ENCODE measurements around the gene PACRG.

Gene PACRG

GRCh38 chr6:163023700-163024099 is 295.9 kb downstream of the PACRG start:
- no peak for DNase-seq

- DNase-seq = no peak
These were observed 299.1 kb downstream of the PACRG start for GRCh38 chr6:163026893-163027292.

- DNase-seq = no peak
These were observed 303.2 kb downstream of the PACRG start for GRCh38 chr6:163030980-163031379.

DNA sequence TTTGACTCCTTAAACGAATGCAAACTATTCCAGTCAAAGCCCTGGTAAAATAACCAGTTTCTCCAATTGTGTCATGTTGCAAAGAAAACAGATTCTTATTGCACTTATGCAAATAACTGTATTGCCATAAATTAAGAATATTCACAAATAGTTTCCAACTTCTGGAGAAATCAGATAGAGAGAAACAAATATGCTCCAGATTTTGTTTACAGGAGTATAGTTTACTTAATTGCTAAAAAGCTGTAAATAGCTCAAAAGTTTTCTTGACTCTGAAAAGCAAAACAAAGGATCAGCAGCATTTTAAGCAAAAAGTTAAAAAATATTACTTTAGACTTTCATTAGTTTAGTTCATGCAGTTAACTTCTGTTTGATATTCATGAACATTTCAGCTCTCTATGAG is 304.2 kb downstream of the PACRG start:
- DNase-seq = no peak

DNA sequence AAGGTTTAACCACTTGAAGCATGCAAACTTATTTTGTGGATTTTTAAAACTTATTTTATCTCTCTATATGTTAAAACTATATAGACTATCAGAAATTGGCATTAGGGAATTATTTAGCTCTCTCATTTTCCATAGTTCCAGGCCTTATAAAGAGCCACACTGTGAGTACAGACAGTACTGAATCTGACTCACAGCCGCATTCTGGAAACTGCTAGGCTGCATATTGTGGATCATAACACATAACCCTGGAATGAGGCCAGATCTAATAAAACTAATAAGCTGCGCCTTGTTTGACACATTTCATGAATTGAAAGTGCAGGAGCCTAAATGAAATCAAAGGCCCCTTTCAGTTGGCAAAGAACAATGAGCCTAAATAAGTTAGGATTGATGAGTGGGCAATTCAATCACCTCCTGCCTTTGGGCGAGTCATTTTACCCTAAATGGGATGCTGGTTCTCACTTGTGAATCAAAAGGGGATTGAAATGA is 308.4 kb downstream of the PACRG start:
- DNase-seq = no peak

DNA sequence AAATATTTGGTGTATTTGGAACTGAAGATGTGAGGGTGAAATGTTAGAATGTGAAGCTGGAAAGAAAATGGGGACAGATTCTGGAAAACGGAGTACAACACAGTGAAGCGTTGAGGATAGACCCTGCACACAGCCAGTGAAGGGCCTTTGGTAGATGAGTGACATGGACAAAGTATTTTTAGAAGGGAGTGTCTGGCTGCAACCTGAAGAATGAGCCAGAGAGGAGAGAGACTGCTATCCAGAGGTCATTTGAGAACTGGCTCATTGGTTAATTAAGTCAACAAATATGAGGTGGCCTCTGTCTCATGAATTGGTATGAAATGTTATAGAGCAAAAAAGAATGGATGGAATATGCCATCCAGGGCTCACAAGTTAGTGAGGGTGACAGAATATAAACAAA is 310.5 kb downstream of the PACRG start:
- no peak for DNase-seq

DNA sequence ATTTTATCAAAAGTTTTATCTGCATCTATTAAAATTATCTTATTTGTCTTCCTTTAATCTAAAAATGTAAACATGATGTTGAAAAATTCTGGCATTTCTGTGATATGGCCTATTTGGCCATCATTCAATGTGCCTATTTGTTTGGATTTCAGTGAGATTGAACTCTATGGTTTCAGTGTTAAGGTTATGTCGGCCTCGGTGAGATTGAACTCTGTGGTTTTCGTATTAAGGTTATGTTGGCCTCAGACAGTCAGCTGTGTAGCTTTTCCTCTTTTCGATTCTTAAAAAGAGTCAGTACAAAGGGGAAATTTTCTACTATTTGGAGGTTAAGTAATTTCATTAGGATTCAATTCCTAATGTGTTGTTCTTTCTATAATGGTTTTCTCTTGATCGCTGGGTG is 320.6 kb downstream of the PACRG start:
- no peak for DNase-seq

GRCh38 chr6:163053667-163054344 is 326.0 kb downstream of the PACRG start:
- no peak for DNase-seq

GRCh38 chr6:163054641-163055040 is 326.9 kb downstream of the PACRG start:
- DNase-seq = no peak

DNA sequence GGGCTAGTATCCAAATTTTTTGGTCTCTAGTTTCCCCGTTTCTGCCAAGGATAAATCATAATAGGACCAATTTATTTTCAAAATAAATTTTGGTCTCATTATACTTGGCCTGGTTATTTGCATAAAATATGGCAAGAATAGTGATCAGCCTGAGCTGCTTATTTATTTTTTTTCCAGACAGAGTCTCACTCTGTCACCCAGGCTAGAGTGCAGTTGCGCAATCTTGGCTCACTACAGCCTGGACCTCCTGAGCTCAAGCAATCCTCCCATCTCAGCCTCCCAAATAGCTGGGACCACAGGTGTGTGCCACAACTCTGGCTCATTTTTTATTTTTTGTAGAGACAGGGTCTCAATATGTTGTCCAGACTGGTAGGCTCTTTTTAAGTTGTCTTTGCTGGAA is 329.5 kb downstream of the PACRG start:
- DNase-seq = no peak

DNA sequence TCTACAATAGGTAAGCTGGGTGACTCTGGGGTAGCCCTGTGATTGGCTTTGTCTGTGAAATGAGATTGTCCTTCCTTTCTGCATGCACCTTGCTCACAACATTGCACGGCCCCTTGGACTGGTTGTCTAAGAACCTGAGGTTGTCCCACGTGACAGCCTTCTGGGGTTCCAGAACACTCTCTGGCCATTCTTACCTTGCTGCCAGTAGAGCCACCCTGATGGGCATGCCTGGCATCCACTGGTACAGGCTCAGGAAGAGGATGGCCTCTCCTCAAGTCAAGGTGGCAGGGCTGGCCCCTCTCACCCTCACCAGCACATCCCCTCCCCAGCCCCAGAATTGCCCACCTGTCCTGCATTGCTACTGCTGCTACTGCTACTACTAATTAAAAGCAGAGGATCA is 335.0 kb downstream of the PACRG start:
- no peak for DNase-seq

- no peak for DNase-seq
These were observed 335.8 kb downstream of the PACRG start for GRCh38 chr6:163063561-163063960.

DNA sequence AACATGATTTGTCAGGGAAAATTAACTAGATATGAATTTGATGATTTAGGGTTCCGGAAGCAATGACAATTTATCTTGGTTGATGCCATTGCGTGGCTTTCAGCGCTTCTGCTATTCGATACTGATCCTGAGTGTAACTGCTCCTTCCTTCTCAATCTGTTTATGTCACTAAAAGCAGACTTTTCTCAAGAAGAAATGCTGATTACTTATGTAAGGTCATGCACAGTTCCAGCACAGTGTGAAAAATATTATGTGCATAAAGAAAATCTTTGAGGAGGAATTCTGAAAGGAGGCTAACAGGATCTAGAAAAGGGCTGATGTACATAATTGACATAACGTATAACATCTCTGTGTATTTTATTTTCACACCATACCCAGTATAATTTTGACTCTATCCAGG is 336.6 kb downstream of the PACRG start:
- no peak for DNase-seq

DNA sequence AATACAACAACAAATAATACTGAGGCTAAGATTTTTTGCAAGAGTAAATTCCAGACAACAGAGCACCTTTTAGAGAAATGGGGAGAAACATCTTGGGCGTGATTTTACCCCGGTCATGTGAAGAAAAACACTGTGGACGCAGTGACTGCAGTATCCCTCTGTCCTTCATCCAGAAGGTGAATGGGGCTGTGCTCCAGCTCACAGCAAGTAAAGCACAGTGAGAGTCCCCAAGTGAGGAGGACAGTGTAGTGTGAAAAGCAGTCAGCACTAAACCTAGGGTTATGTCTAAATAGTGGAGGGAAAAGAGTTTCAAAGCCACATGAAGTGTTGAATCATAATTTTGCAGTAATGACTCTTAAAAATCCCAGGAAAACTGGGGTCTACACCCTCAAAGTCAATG is 338.4 kb downstream of the PACRG start:
- no peak for DNase-seq

DNA sequence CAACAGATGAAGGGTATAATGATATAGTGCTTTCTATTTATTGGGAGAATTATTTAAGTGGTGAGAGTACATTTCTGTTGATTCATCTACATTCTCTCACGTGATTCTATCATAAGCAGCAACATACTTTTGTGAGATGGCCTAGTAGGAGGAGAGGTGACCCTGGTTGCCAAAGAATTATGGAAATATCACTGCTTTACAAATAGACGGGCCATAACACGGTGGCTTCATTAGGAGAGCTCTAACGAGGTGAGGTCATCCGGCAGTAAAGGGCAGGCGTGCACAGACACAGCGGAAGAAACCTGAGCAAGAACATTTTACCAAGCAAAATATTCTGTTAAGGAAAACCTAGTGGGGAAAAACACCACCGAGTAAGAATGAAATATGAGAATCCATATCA is 349.4 kb downstream of the PACRG start:
- no peak for DNase-seq

- DNase-seq = no peak
These were observed 350.9 kb downstream of the PACRG start for GRCh38 chr6:163078712-163079111.

DNA sequence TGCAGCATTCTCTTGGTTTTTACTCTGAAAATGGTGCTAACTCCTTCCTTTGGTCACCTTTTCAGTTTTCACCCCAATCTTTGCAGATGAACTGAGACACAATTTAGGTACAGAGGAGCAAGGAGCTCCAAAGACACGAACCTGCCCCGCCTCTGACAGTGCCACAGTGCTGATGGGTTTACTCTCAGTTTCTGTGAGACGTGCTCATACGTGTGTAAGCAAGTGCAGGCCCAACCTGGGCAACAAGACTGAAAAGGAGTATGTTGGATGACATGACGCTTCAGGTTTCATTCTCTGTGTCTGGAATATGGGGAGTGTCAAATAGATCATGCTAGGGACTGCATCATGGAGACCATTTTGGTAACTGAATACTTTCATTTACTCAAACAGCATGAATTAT is 352.5 kb downstream of the PACRG start:
- DNase-seq = no peak

GRCh38 chr6:163083141-163083540 is 355.4 kb downstream of the PACRG start:
- DNase-seq = no peak

- DNase-seq = no peak
These were observed 357.7 kb downstream of the PACRG start for GRCh38 chr6:163085426-163085825.

DNA sequence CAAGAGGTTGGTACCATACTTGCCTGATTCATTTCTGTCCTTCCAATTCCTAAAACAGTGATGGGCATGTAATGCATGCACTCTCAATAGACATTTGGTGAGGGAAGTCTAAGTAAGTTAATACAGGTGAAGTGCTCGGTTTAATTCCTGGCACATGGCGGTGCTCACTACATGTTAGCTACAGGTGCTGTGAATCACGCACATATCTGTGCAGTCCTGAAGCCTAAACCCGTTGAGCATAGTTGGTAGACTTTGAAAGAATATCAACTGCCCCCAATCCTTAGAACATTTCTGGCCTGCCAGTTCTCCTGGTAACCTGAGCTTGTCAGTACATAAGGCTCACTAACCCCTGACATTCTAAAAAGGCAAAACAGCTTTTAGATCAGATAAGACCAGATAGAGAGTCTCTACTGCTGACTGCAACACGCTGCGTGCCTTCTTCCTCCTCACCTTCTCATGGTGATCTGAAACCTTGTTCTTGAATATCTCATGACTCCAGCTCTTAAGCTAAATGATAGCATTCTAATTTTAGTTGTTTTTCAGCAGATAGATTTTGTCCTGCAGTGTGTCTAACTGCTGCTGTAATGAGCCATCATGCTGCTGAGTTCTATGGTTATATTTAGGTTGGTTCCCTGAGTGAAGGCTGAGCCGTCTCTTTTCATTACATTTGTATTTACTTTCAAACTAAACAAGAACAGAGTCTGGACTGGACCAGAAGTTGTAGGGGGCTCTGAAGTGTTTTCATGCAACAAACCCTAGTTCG is 358.3 kb downstream of the PACRG start:
- DNase-seq = no peak

- no peak for DNase-seq
These were observed 358.8 kb downstream of the PACRG start for GRCh38 chr6:163086624-163086920.

GRCh38 chr6:163087981-163088380 is 360.2 kb downstream of the PACRG start:
- DNase-seq = no peak

DNA sequence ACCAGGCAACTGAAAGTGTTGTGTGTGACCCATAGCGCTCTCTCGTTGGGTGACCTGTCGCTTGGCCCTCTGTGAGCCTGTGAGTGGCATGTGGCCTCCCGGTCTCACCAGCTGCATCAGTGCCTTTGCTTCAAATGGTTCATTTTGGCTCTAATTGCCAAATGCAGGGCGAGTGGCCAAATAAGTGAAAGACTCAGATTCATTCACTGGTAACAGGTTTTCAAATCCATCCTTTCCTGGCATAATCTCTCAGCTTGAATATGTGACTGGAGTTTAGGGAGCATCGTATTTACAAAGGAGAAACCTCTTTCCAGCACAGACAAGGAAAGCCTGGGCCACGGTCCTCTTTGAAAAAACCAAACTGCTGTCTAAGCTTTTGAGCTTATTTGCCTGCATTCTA is 365.1 kb downstream of the PACRG start:
- DNase-seq = no peak

DNA sequence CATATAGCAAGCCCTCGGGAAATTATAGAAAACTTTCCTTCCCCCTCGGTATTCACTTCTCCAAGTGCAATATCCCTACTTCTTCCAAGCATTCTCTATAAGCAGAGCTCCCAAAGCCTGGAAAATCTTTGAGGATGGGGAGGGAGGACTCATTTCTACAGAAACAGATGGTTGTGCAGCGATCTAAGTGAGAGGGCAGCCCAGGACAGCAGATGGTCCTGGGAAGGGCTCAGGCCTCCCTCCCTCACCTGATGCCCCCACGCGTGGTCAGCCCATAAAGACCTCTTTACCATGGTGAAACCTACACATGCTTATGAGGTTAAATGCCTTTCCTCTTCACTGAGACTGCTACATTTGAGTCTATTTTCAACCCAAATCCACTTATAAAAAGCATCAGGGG is 367.1 kb downstream of the PACRG start:
- no peak for DNase-seq

GRCh38 chr6:163095401-163095800 is 367.6 kb downstream of the PACRG start:
- no peak for DNase-seq
